ENCODE measurements around the gene SRBD1. TPM values are rescaled to one million over a fixed set of nuclear protein-coding genes. Genes with fewer than 3 reads are reported as not detected.

Gene SRBD1
- total and polyA plus RNA-seq, 4 donors: 4.0 to 22.2 (median 10.0) TPM

GRCh38 chr2:45524016-45524415 lies 87.1 kb downstream of the SRBD1 start:
- Histone ChIP-seq H3K36me3 (ENCODE audit: control insufficient read depth in 4 of 4, insufficient read depth in 3 of 4, low read depth in 1 of 4, low read length in 3 of 4) (peaks cover 0 to 3% (median 0%) of the 10 kb centered on the region in 4 donors), H3K4me3 (ENCODE audit: low read depth in 1 of 3, low read length in 3 of 3) (no peak overlapping the region), H3K27ac (ENCODE audit: low read depth in 1 of 2, low read length in 2 of 2) (no peak overlapping the region), H3K4me1 (ENCODE audit: control insufficient read depth in 4 of 4, insufficient read depth in 4 of 4, low read length in 3 of 4) (no peaks in the 10 kb centered on the region), H3K27me3 (ENCODE audit: control insufficient read depth in 4 of 4, insufficient read depth in 4 of 4, low read length in 3 of 4) (no peaks in the 10 kb centered on the region), H3K9me3 (ENCODE audit: control insufficient read depth in 4 of 4, low read length in 3 of 4) (no peaks in the 10 kb centered on the region), H3K9ac (ENCODE audit: low read depth in 1 of 2, low read length in 2 of 2) (no peak overlapping the region)
- DNase-seq (ENCODE audit: low spot score): no peak
- TF ChIP-seq TAF1 (conservative IDR thresholded peaks at IDR 0.05): no peak
- no peak for TF ChIP-seq MAX (IDR thresholded peaks at IDR 0.05)
- no peak for TF ChIP-seq RXRA (IDR thresholded peaks at IDR 0.05)
- no peak for TF ChIP-seq FOXA2 (IDR thresholded peaks at IDR 0.05)
- TF ChIP-seq NR2F2 (IDR thresholded peaks at IDR 0.05): no peak
- TF ChIP-seq ATF3 (IDR thresholded peaks at IDR 0.05): no peak
- no peak for TF ChIP-seq FOXA1 (IDR thresholded peaks at IDR 0.05)
- no peak for TF ChIP-seq GABPA (IDR thresholded peaks at IDR 0.05 in 1 of 2, conservative IDR thresholded peaks at IDR 0.05 in 1 of 2)
- no peak for TF ChIP-seq SP1 (IDR thresholded peaks at IDR 0.05)
- no peak for TF ChIP-seq HNF4A (conservative IDR thresholded peaks at IDR 0.05)
- TF ChIP-seq YY1 (IDR thresholded peaks at IDR 0.05): no peak
- TF ChIP-seq HNF4G (IDR thresholded peaks at IDR 0.05): no peak
- TF ChIP-seq, protein P1, sequence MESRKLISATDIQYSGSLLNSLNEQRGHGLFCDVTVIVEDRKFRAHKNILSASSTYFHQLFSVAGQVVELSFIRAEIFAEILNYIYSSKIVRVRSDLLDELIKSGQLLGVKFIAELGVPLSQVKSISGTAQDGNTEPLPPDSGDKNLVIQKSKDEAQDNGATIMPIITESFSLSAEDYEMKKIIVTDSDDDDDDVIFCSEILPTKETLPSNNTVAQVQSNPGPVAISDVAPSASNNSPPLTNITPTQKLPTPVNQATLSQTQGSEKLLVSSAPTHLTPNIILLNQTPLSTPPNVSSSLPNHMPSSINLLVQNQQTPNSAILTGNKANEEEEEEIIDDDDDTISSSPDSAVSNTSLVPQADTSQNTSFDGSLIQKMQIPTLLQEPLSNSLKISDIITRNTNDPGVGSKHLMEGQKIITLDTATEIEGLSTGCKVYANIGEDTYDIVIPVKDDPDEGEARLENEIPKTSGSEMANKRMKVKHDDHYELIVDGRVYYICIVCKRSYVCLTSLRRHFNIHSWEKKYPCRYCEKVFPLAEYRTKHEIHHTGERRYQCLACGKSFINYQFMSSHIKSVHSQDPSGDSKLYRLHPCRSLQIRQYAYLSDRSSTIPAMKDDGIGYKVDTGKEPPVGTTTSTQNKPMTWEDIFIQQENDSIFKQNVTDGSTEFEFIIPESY (IDR thresholded peaks at IDR 0.05): no peak
- TF ChIP-seq RAD21 (IDR thresholded peaks at IDR 0.05): no peak
- TF ChIP-seq, protein P2, sequence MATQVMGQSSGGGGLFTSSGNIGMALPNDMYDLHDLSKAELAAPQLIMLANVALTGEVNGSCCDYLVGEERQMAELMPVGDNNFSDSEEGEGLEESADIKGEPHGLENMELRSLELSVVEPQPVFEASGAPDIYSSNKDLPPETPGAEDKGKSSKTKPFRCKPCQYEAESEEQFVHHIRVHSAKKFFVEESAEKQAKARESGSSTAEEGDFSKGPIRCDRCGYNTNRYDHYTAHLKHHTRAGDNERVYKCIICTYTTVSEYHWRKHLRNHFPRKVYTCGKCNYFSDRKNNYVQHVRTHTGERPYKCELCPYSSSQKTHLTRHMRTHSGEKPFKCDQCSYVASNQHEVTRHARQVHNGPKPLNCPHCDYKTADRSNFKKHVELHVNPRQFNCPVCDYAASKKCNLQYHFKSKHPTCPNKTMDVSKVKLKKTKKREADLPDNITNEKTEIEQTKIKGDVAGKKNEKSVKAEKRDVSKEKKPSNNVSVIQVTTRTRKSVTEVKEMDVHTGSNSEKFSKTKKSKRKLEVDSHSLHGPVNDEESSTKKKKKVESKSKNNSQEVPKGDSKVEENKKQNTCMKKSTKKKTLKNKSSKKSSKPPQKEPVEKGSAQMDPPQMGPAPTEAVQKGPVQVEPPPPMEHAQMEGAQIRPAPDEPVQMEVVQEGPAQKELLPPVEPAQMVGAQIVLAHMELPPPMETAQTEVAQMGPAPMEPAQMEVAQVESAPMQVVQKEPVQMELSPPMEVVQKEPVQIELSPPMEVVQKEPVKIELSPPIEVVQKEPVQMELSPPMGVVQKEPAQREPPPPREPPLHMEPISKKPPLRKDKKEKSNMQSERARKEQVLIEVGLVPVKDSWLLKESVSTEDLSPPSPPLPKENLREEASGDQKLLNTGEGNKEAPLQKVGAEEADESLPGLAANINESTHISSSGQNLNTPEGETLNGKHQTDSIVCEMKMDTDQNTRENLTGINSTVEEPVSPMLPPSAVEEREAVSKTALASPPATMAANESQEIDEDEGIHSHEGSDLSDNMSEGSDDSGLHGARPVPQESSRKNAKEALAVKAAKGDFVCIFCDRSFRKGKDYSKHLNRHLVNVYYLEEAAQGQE (IDR thresholded peaks at IDR 0.05): no peak
- no peak for TF ChIP-seq CTCF (IDR thresholded peaks at IDR 0.05; ENCODE audit: low read depth, low read length, missing input control)
- WGBS: 99% methylated on average over 1 of the region's 1 CpG

DNA sequence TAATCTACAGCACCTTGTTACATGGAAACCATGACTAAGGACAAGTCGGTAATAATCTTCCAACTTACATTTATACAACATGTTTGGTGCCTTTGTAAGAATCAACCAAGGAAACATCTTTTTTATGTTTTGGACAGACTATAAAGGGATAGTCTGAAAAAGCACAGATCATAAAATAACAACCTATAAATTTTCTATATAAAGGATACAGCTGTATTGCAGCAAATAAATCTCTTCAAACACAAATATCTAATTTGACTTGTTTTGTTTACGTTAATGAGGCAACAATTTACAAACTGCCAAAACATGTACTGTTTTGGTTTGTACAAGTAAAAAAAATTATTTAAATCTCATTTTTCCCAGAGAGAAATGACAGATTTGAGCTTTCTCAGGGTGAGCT lies 92.5 kb downstream of the SRBD1 start:
- no peaks in the 10 kb centered on the region for H3K9me3 ChIP-seq (ENCODE audit: control insufficient read depth in 4 of 4, low read length in 3 of 4)
- no peaks in the 10 kb centered on the region for H3K27me3 ChIP-seq (ENCODE audit: control insufficient read depth in 4 of 4, insufficient read depth in 4 of 4, low read length in 3 of 4)
- no peaks in the 10 kb centered on the region for H3K4me1 ChIP-seq (ENCODE audit: control insufficient read depth in 4 of 4, insufficient read depth in 4 of 4, low read length in 3 of 4)
- H3K27ac ChIP-seq (ENCODE audit: low read depth in 1 of 2, low read length in 2 of 2): no peak overlapping the region
- no peak for DNase-seq (ENCODE audit: low spot score)
- H3K36me3 ChIP-seq (ENCODE audit: control insufficient read depth in 4 of 4, insufficient read depth in 3 of 4, low read depth in 1 of 4, low read length in 3 of 4): peaks cover 0 to 3% (median 0%) of the 10 kb centered on the region in 4 donors
- 96% methylated on average over 2 of the region's 2 CpGs for WGBS
- H3K9ac ChIP-seq (ENCODE audit: low read depth in 1 of 2, low read length in 2 of 2): no peak overlapping the region
- no peak overlapping the region for H3K4me3 ChIP-seq (ENCODE audit: low read depth in 1 of 3, low read length in 3 of 3)
- no peak for TF ChIP-seq YY1 (IDR thresholded peaks at IDR 0.05)
- TF ChIP-seq, protein P2 (IDR thresholded peaks at IDR 0.05): no peak
- TF ChIP-seq RAD21 (IDR thresholded peaks at IDR 0.05): no peak
- TF ChIP-seq, protein P1 (IDR thresholded peaks at IDR 0.05): no peak
- no peak for TF ChIP-seq CTCF (IDR thresholded peaks at IDR 0.05; ENCODE audit: low read depth, low read length, missing input control)
- no peak for TF ChIP-seq HNF4G (IDR thresholded peaks at IDR 0.05)
